SK-N-SH (cell line): ENCODE results near the gene PPP1R27. TPM values are rescaled to one million over a fixed set of nuclear protein-coding genes. Genes with fewer than 3 reads are reported as not detected.

Experiments used
- CTCF ChIA-PET: fragments of 300-600, 350-600 bp; formaldehyde crosslinking; extraction: SDS; loops from one replicate; lab custom pipeline; 2021; lab: Yijun Ruan, JAX
- POLR2A ChIA-PET: fragments of 350-600 bp; sonication (Branson Sonifier 250); formaldehyde crosslinking; extraction: SDS; loops from one replicate; lab custom pipeline; 2020; ENCODE audit warnings: antibody characterized with exemption, inconsistent platforms; lab: Yijun Ruan, JAX
- DNase-seq: peaks from one replicate; pipeline ENCODE4 v3.0.0; 2012
- H2AFZ ChIP-seq: fragments of 200-600 bp; sonication (generic); 2 replicates; pipeline ENCODE4 v1.8.1; 2016; ENCODE audit warnings: antibody characterized with exemption, mild to moderate bottlenecking, low read depth
- H3F3A ChIP-seq: fragments of 200-600 bp; sonication (generic); replicated peaks from 2 replicates; pipeline ENCODE3; 2016; ENCODE audit warnings: antibody characterized with exemption, mild to moderate bottlenecking; ENCODE audit not compliant: insufficient read depth
- H3K27ac ChIP-seq, 2 experiments: fragments of 200-500 bp in 1 of 2; fragments of 200-600 bp in 1 of 2; sonication (Bioruptor generic) in 1 of 2; sonication (generic), shearing (Covaris generic) in 1 of 2; 2 replicates each; pipeline versions ENCODE4 v1.5.1 to v1.6.1; 2014 to 2016; ENCODE audit warnings: low read depth in 2 of 2, inconsistent platforms in 1 of 2, low read length in 1 of 2, mild to moderate bottlenecking in 1 of 2, mixed read lengths in 1 of 2
- H3K27me3 ChIP-seq: fragments of 200-600 bp; sonication (generic), shearing (Covaris generic); 2 replicates; pipeline ENCODE4 v1.6.1; 2016; ENCODE audit warnings: mixed run types; ENCODE audit not compliant: insufficient read depth
- H3K36me3 ChIP-seq, 2 experiments: fragments of 200-500 bp in 1 of 2; fragments of 200-600 bp in 1 of 2; sonication (Bioruptor generic) in 1 of 2; sonication (generic) in 1 of 2; replicated peaks in 1 of 2; 2 replicates each; pipeline versions ENCODE3 to v1.5.1; 2014 to 2016; ENCODE audit warnings: low read length in 1 of 2, mild to moderate bottlenecking in 1 of 2; ENCODE audit not compliant: insufficient read depth in 2 of 2, control insufficient read depth in 1 of 2
- H3K4me1 ChIP-seq, 2 experiments: fragments of 200-500 bp in 1 of 2; fragments of 200-600 bp in 1 of 2; sonication (Bioruptor generic) in 1 of 2; sonication (generic), shearing (Covaris generic) in 1 of 2; 2 replicates each; pipeline versions ENCODE4 v1.5.1 to v1.6.1; 2014 to 2016; ENCODE audit warnings: low read depth in 1 of 2, low read length in 1 of 2, mixed run types in 1 of 2; ENCODE audit not compliant: insufficient read depth in 2 of 2, control insufficient read depth in 1 of 2
- H3K4me2 ChIP-seq: fragments of 200-600 bp; sonication (generic), shearing (Covaris generic); 2 replicates; pipeline ENCODE4 v1.6.1; 2017; ENCODE audit warnings: mixed run types
- H3K4me3 ChIP-seq, 2 experiments: fragments of 200-500 bp in 1 of 2; fragments of 200-600 bp in 1 of 2; sonication (Bioruptor generic) in 1 of 2; sonication (generic), shearing (Covaris generic) in 1 of 2; 2 replicates each; pipeline versions ENCODE4 v1.5.1 to v1.8.1; 2014 to 2016; ENCODE audit warnings: low read depth in 2 of 2, inconsistent platforms in 1 of 2, low read length in 1 of 2, mild to moderate bottlenecking in 1 of 2, mixed read lengths in 1 of 2, moderate library complexity in 1 of 2
- H3K79me2 ChIP-seq: fragments of 200-600 bp; sonication (generic); 2 replicates; pipeline ENCODE4 v1.8.1; 2017; ENCODE audit warnings: mild to moderate bottlenecking; ENCODE audit not compliant: insufficient read depth
- H3K9ac ChIP-seq: fragments of 200-600 bp; sonication (generic); 2 replicates; pipeline ENCODE4 v1.6.1; 2017; ENCODE audit warnings: mixed run types
- H3K9me2 ChIP-seq: fragments of 200-600 bp; sonication (generic); 2 replicates; pipeline ENCODE4 v1.6.1; 2017; ENCODE audit warnings: mixed run types
- H3K9me3 ChIP-seq: fragments of 200-600 bp; sonication (generic); 2 replicates; pipeline ENCODE4 v1.6.1; 2017; ENCODE audit warnings: mixed run types, mild to moderate bottlenecking, moderate library complexity
- H4K20me1 ChIP-seq: fragments of 200-600 bp; sonication (generic); 2 replicates; pipeline ENCODE4 v1.6.1; 2017; ENCODE audit warnings: mild to moderate bottlenecking, mixed run types; ENCODE audit not compliant: insufficient read depth
- EZH2phosphoT487 ChIP-seq: fragments of 200-600 bp; sonication (generic); IDR thresholded peaks from 2 replicates; pipeline ENCODE4 v1.6.1; 2017; ENCODE audit warnings: low read depth, mixed run types, mild to moderate bottlenecking, antibody characterized with exemption, moderate library complexity, borderline replicate concordance
- FOXJ3 ChIP-seq: sonication (generic); formaldehyde crosslinking; IDR thresholded peaks from 2 replicates; pipeline ENCODE4 v1.5.1; 2020; ENCODE audit warnings: mild to moderate bottlenecking, missing genetic modification reagents
- FOXM1 ChIP-seq: IDR thresholded peaks from 2 replicates; pipeline ENCODE4 v1.4.0; 2012; ENCODE audit warnings: low read depth, mild to moderate bottlenecking
- MXI1 ChIP-seq: IDR thresholded peaks from 2 replicates; pipeline ENCODE4 v1.6.1; 2012; ENCODE audit warnings: mild to moderate bottlenecking, low read depth, low read length, improper control_type of control experiment
- NRF1 ChIP-seq: IDR thresholded peaks from 2 replicates; pipeline ENCODE4 v1.6.1; 2012; ENCODE audit warnings: low read depth, mild to moderate bottlenecking, low read length
- REST ChIP-seq: IDR thresholded peaks from 2 replicates; pipeline ENCODE4 v1.6.1; 2012; ENCODE audit warnings: mild to moderate bottlenecking, low read depth, low read length, moderate library complexity
- USF1 ChIP-seq: IDR thresholded peaks from 2 replicates; pipeline ENCODE4 v1.4.0; 2012; ENCODE audit warnings: low read depth, borderline replicate concordance
- YY1 ChIP-seq: IDR thresholded peaks from 2 replicates; pipeline ENCODE4 v1.4.0; 2012; ENCODE audit warnings: low read depth, mild to moderate bottlenecking
- WGBS: methylation state at CpG from one replicate; pipeline ENCODE4 v1.1.6; 2017; ENCODE audit warnings: low lambda C conversion rate; 5-methylcytosine and 5-hydroxymethylcytosine counted together
- polyA plus RNA-seq, 3 experiments: library from polyadenylated mRNA; depleted of rRNA; stranded (reverse); fragments of >200 nt; gene quantifications; 2 replicates each; pipeline ENCODE4 v1.2.3, GENCODE V29; 2012
- TF ChIP-seq, protein P1 (sequence below): IDR thresholded peaks from 2 replicates; pipeline ENCODE4 v1.4.0; 2012; ENCODE audit warnings: low read depth
- TF ChIP-seq, protein P2 (sequence below): IDR thresholded peaks from 2 replicates; pipeline ENCODE4; 2012

Gene PPP1R27
- polyA plus RNA-seq, 1 of the 3 experiments (the other 2 are of a cell fraction) = 0.07 TPM

DNA sequence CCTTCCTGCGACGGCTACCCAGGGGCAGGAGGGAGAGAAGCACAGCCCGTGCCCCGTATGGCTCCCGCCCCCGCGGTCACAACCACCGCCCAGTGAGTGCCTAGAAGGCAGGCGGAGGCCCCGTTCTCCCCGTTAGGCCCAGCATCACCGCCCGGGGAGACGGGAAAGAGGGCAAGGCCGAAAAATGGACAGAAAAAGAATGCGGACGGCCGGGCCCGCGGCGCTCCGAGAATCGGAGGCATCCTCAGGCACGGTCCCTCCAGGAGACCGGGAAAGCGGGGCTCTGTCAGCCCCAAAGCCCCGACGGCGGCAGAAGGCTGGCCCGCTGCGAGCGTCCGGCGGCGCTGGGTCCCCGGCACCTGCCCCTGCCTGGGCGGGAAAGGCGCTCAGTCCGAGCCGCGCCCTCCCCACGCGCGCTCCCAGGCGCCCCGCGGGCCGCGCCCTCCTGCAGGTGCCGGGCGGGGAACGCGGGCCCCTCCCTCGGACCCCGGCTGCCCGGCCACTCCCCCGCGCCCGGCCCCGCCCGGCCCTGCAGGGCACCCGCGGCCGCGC, 2.2 kb downstream of the PPP1R27 start:
- peak; percentile 75 for DNase-seq
- Histone ChIP-seq H3K9me3 (no peaks in the 10 kb centered on the region), H3K4me3 (peak overlapping the region; percentile 77 to 97), H2AFZ (peak overlapping the region; percentile 80; the same call in 1 of the 2 replicates), H3K27ac (peak overlapping the region; percentile 53 to 71), H3K79me2 (peaks cover 55% of the 10 kb centered on the region), H3K36me3 (no peaks in the 10 kb centered on the region), H3K4me2 (peak overlapping the region; percentile 100), H3F3A (peaks cover 13% of the 10 kb centered on the region), H3K9ac (peak overlapping the region; percentile 91), H3K27me3 (no peaks in the 10 kb centered on the region), H3K4me1 (peaks cover 0 to 27% of the 10 kb centered on the region in 2 experiments; a peak in 3 of 4 replicates), H3K9me2 (no peaks in the 10 kb centered on the region), H4K20me1 (peaks cover 21% of the 10 kb centered on the region; the same call in 1 of the 2 replicates)
- POLR2A ChIA-PET = interaction anchor here (0.7 to 2.1 kb wide), 14 partner anchors 9 to 166 kb away, joined by 3 to 13 read pairs (median 4); partner anchors contain the start of genes ARHGDIA, ARL16, CCDC137 and HGS
- CTCF ChIA-PET = interaction anchor here (0.9 to 2.5 kb wide), 7 partner anchors 10 to 93 kb away, joined by 3 to 11 read pairs (median 4); no protein-coding TSS in a partner anchor
- WGBS = 1% methylated on average over 22 of the region's 65 CpGs
- TF ChIP-seq, protein P1, sequence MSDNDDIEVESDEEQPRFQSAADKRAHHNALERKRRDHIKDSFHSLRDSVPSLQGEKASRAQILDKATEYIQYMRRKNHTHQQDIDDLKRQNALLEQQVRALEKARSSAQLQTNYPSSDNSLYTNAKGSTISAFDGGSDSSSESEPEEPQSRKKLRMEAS = no peak
- TF ChIP-seq MXI1 = 0 out of 2 replicates have a peak, but pooled peaks have one; percentile 8
- TF ChIP-seq, all 33 proteins: peak for 1

- Histone ChIP-seq H4K20me1 (peaks cover 21% of the 10 kb centered on the region; the same call in 1 of the 2 replicates), H3K36me3 (no peaks in the 10 kb centered on the region), H3K4me2 (peak overlapping the region; percentile 100), H3K4me3 (peak overlapping the region; percentile 77 to 97), H3F3A (peaks cover 16% of the 10 kb centered on the region), H3K9me3 (no peaks in the 10 kb centered on the region), H3K4me1 (peaks cover 0 to 27% of the 10 kb centered on the region in 2 experiments; a peak in 3 of 4 replicates), H3K27me3 (no peaks in the 10 kb centered on the region), H2AFZ (peak overlapping the region; percentile 80; the same call in 1 of the 2 replicates), H3K79me2 (peaks cover 59% of the 10 kb centered on the region), H3K9me2 (no peaks in the 10 kb centered on the region), H3K9ac (peak overlapping the region; percentile 91), H3K27ac (peak overlapping the region; percentile 53 to 71; a peak in 3 of 4 replicates)
- no peak for DNase-seq
- TF ChIP-seq NRF1 = no peak
- TF ChIP-seq FOXJ3 = no peak
- peak; percentile 75 for TF ChIP-seq MXI1
- POLR2A ChIA-PET = interaction anchor here (0.9 to 2.0 kb wide), 3 partner anchors 40 to 165 kb away, joined by 3 to 9 read pairs (median 5); partner anchors contain the start of genes ARHGDIA, CCDC137 and OXLD1
- CTCF ChIA-PET = interaction anchor here (1.3 to 2.5 kb wide), 5 partner anchors 11 to 38 kb away, joined by 3 to 11 read pairs (median 4); no protein-coding TSS in a partner anchor
- 33% methylated on average over 18 of the region's 18 CpGs for WGBS
Measured at GRCh38 chr17:81831957-81832607, 2.8 kb downstream of the PPP1R27 start.

DNA sequence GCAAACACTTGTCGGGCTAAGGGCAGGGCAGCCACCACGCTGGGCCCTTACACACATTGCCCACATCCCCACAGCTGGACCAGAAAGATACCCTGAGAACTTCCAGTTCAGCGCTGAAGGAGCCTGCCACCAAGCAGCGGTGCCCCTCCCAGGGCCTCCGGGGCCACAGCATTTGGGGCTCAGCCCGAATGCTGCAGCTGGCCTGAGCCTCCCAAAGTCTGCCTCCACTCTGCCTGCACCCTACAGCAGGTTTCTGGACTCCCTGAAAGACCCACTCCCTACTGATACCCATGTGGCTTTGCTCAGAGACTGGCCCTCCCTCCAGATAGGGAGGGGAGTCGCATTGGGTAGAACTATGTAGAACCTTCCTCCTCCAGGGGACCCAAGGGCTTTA, 3.3 kb downstream of the PPP1R27 start:
- Histone ChIP-seq H2AFZ (no peak overlapping the region), H3K27ac (no peak overlapping the region), H3K36me3 (no peaks in the 10 kb centered on the region), H3K27me3 (no peaks in the 10 kb centered on the region), H3K4me1 (peaks cover 0 to 27% of the 10 kb centered on the region in 2 experiments; a peak in 3 of 4 replicates), H3K9me2 (no peaks in the 10 kb centered on the region), H3F3A (peaks cover 16% of the 10 kb centered on the region), H4K20me1 (peaks cover 21% of the 10 kb centered on the region; the same call in 1 of the 2 replicates), H3K4me2 (peak overlapping the region; percentile 100), H3K9me3 (no peaks in the 10 kb centered on the region), H3K4me3 (peak overlapping the region; percentile 77 to 97; a peak in 3 of 4 replicates), H3K9ac (peak overlapping the region; percentile 91; the same call in 1 of the 2 replicates), H3K79me2 (peaks cover 63% of the 10 kb centered on the region)
- ChIA-PET CTCF (interaction anchor here (1.3 to 2.5 kb wide), 3 partner anchors 26 to 97 kb away, joined by 3 to 10 read pairs (median 4); no protein-coding TSS in a partner anchor), POLR2A (no interaction called here)
- no peak for DNase-seq
- WGBS = 93% methylated on average over 7 of the region's 7 CpGs
- no peak for TF ChIP-seq EZH2phosphoT487
- no peak for TF ChIP-seq USF1
- TF ChIP-seq, protein P1 = no peak
- TF ChIP-seq FOXM1 = no peak
- no peak for TF ChIP-seq REST
- TF ChIP-seq, protein P2, sequence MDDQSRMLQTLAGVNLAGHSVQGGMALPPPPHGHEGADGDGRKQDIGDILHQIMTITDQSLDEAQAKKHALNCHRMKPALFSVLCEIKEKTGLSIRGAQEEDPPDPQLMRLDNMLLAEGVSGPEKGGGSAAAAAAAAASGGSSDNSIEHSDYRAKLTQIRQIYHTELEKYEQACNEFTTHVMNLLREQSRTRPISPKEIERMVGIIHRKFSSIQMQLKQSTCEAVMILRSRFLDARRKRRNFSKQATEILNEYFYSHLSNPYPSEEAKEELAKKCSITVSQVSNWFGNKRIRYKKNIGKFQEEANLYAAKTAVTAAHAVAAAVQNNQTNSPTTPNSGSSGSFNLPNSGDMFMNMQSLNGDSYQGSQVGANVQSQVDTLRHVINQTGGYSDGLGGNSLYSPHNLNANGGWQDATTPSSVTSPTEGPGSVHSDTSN = no peak
- TF ChIP-seq YY1 = no peak
